HuH-7.5 (cell line): Measurements from ENCODE around the gene GLB1L.
"Not testable (repeated sequence)": the region's sequence is repeated elsewhere in the genome, so short reads cannot be mapped to it uniquely, and the experiment has no call there.

Experiments
- DNase-seq: peaks from one replicate; pipeline ENCODE4 v3.0.0; 2011; ENCODE audit warnings: low spot score

Gene GLB1L

GRCh38 chr2:219280651-219281050 is 35.4 kb upstream of the GLB1L start:
- DNase-seq, result no peak

DNA sequence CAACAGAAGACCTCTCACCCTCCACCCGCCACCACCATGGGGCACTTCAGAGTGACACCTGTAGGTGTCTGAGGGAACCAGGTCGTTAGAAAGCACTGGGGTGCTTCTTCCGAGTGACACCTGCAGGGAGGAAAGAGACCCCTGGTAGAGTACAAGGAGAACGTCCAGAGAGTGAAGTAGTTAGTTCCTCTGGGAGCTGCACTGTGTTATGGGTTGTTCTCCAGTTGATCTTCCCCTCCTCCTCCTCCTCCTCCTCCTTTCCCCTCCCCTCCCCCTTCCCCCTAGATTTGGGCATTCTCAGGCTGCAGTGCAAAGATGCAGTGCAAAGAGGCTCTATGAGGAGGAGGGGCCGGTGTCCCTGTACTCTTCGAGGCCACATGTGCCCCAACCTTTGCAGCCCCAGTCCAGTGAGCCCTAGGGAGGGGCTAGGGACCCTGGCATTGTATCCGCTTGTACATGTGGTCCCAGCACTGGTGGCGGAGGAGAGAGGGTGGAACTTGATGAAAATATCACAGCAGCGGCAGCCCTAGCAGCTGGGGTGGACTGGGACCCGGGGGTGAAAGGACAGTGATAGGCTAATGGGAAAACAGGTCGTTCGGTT is 34.8 kb upstream of the GLB1L start:
- no peak for DNase-seq

GRCh38 chr2:219279151-219279915 is 34.1 kb upstream of the GLB1L start, which contains the start of gene DNAJB2:
Gene DNAJB2 (plus strand): TSS chr2:219279366. CDS start chr2:219279834, 468 bp downstream.
- peak; percentile 98 for DNase-seq

GRCh38 chr2:219278655-219279150 is 33.5 kb upstream of the GLB1L start:
- DNase-seq, result no peak

GRCh38 chr2:219277703-219278654 is 32.7 kb upstream of the GLB1L start:
- peak; percentile 78 for DNase-seq

DNA sequence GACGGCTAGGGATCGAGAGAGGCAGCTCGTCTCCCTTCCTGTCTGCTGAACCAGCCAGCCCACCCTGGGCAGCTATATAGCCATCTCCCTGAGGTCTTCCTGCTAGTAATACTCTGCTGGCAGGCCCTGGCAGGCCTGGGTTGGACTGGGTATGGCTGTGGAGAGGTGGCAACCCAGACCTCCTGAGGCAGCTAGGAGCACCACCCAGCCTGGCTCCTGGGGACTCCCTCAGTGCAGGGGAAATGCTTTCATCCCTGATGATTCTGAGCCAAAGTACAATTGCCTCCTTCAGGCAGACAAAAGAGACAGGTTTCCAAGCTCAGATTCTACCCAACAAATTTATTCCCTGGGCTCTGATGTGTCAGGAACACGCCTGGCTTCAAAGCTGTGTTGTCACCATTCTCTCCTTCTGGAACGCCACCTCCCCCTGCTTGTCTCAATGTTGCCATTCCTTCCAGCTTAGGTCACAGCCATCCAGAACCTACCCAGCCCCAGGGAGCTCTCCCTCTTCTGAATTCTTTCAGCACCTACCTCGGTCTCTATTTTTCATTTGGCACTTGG is 29.2 kb upstream of the GLB1L start:
- DNase-seq, result no peak

- no peak for DNase-seq
Observed at GRCh38 chr2:219273937-219274336, 28.7 kb upstream of the GLB1L start.

- no peak for DNase-seq
Observed at GRCh38 chr2:219272995-219273394, 27.8 kb upstream of the GLB1L start.

DNA sequence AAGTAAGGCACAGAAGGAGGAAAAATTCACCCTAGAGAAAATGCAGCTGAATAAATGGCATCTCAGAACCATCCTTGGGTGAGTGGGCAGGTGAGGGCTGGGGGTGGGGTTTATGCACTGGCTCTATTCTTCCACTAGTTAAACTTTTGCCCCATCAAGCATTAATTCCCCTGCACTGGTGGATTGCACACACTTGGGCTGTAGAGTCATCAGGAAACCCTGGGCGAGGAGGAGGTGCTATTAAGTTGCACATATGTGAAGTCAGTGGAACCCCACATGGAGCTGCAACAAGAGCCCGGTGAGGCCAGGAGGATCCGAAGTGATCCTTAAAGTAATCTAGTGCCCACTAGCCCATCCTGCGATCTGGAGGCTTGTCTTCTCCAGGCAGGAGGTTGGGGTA is 27.1 kb upstream of the GLB1L start:
- DNase-seq, result no peak

DNA sequence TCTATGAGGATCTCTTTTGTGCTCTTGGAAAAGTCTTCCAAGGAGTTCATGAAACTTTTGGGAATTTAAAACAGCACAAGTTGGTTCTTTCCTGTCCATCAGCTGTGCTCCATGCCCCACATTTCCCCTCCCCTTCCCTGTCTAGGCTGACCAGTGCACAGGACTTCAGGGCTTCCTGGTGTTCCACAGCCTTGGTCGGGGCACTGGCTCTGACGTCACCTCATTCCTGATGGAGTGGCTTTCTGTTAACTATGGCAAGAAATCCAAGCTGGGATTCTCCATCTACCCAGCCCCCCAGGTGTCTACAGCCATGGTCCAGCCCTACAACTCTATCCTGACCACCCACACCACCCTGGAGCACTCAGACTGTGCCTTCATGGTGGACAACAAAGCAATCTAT is 25.8 kb upstream of the GLB1L start:
- DNase-seq, result no peak

DNA sequence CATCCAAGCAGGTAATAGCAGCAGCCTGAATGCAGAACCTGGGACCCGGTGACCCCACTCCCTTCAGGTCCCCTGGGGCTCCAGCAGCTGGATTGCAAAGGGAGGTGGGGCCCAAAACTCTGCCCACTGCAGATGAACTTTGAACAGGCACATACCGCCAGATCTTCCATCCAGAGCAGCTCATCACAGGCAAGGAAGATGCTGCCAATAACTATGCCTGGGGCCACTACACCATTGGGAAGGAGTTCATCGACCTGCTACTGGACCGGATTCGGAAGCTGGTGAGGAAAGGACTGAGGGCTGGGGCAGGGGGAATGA is 24.8 kb upstream of the GLB1L start:
- no peak for DNase-seq

DNA sequence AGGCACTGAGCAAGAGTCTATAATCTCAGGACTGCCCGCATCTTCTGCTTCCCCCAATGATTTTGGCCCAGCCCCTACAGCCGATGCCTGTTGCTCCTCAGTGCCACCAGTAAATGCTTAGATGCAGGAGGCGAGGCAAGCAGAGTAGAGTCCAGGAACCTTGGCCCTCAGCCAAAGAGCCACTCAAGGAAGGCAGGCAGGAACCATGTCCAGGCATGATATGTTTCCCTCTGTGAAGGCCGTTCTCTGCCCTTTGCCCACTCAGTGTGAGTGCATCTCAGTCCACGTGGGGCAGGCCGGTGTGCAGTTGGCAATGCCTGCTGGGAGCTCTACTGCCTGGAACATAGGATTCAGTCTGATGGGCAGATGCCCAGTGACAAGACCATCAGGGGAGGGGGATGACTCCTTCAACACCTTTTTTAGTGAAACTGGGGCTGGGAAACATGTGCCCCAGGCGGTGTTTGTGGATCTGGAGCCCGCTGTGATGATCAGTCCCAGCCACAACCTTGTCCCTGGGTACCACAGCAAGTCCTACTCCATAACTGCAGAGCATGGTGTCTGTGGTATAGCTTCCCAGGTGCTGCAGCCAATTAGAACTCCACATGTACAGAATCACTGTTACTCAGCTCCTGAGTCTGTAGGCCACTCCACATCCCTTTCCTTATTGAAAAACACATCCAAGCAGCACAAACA is 24.3 kb upstream of the GLB1L start:
- DNase-seq, result no peak

DNA sequence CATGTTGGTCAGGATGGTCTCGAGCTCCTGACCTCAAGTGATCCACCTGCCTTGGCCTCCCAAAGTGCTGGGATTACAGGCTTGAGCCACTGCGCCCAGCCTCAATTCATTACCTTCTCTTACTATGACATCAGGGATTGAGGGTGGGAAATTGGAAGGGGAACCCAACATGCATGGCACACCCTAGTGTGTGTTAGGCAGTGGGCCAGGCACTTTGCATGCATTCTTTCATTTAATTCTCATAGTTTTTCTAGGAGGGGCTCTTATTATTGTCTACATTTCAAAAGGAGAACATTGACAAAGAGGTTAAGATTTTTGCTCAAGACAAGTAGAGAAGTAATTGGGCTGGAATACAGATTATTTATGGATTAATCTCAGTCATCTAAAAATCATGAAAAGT is 23.1 kb upstream of the GLB1L start:
- no peak for DNase-seq

DNA sequence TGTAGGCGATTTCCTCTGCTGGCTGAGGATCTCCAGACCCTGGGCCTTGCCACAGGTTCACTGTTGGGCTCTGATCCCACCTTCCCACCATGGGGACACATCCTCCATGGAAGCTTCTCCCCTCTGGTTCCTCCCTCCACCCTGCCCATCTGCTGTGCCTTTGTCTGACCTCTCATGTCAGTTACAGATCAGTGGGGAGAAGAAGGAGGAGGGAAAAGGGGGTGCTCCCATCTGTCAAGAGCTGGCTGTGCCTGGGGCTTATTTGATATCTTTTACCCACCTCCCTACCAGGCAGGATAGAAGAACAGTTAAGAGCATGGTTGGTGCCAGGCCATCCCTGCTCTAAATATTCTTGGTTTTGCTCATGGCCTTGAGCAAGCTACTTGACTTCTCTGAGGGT is 21.6 kb upstream of the GLB1L start:
- DNase-seq, result no peak

DNA sequence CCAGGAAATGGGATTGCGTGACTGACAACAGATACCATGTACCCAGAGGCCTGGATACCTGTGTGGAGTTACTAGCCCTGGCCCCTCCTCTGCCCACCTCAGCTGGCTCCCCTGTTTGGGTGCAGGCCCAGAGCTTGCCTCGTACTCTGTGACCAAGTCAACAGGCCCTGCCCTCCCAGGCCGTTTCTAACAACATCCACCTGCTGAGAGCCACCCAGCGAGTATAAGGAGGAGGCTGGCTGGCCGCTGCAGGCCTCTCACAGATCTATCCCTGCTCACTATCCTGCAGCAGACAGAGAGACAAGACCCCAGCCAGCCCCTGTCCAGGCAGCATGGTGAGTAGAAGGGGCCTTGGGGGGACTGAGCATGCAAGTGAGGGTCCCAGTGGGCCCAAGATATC is 21.0 kb upstream of the GLB1L start:
- no peak for DNase-seq

DNA sequence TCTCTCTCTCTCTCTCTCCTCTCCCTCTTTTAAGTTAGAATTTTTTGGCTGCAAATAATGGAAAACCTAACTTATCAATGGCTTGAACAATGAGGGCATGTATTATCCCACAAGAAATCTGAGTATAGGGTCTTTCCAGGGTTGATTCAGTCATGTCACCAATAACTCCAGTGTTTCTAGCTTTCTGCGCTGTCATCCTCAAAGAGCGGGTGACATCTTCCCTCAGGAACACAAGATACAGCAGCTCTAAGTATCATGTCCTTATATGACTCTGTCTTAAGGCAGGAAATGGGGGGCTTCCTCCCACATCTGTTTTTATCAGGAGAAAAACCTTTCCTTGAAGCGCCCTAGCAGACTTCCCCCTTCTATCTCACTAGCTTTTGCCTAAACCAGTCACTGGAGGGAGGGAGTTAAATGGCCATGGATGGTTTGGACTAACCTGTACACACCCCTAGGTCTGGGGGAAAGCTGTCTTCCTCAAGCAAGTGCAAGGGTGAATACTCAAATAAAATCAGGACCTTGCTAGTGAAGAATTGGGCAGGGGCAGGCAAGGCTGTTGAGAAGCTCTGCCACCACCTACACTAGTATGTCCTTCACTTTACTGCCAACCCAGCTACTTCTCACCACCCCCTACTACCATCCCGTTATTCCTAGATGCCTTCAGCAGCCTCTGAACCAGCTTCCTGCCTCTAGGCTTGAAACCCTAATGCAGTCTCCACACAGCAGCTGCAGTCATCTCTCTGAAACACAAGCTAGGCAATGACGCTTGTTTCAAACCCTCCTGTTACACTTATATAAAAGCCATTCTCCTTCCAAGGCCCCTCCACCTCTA is 16.0 kb upstream of the GLB1L start:
- DNase-seq, result no peak

- DNase-seq, result not testable (repeated sequence)
Observed at GRCh38 chr2:219258942-219259341, 13.7 kb upstream of the GLB1L start.

- no peak for DNase-seq
Observed at GRCh38 chr2:219254590-219255201, 9.5 kb upstream of the GLB1L start.

DNA sequence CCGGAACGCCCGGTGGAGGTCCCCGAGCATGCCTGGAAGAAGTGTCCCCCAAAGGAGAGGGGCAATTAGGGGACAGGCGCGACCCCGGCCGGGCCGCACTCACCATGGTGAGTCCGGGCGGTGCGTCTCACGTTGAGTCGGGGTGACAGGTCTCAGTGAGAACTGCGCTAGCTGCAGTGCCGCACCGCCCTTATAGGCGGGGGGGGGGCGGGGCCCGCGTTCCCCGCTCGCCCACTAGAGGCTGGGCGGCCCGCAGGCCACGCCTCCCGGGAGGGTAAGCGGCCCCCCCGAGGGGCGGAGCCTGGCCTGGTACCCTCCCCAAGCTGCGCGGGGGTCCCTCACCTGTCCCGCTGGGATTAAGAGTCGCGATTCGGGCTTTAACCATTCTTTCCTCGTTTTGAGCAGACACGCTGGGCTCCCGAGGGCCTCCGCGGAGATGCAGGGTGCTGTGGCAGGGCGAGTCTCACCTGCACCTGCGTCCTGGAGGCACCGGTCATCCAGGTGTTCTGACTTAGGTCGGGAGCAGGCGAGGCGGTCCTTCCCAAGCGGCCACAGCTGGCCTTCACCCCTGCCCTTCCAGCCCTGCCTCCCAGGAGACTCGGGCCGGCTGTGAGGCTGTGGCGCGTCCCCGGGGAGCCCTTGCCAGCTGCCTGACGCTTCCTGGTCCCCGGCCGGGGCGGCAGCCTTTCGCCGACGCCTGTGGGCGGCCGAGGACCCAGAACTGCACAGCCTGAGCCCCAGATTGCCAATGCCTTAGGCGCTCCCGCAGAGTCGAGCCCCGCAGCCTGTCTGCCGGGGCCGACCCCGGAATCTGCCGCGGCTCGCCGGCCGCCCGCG is 8.7 kb upstream of the GLB1L start, which contains the start of gene TUBA4A:
Gene TUBA4A, minus strand, starts transcription at position 166 of the 837 bp plus-strand sequence. Its CDS starts 60 bp downstream, at position 106.
- DNase-seq, result peak; percentile 91
